HG03520 (cell line): Measurements from ENCODE around the gene ENOX1.

Experiments used
- ATAC-seq: cut with Tn5 transposase; IDR thresholded peaks from one replicate; pipeline ENCODE4 v1.9.1; 2021; ENCODE audit warnings: mild to moderate bottlenecking, moderate library complexity; ENCODE audit not compliant: unreplicated experiment

The ENOX1 gene

DNA sequence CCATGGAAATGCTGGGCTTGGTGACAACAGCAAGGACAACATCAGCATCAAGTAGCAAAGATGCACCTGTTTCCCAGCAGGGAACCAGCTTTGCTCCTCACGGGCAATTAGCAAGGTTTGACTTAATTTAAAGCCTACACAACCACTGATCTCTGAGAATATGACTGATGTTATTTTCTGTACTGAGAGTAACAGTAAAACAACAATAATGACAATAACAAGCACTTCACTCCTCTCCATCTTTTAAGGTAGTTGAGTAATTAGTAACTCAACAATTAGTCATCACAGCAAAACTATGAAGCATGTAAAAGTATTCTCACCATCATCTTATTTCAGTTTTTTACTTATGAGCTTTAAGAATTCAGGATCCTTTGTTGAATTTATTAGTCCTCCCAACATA lies 37.3 kb downstream of the ENOX1 start:
- ATAC-seq, result no peak

DNA sequence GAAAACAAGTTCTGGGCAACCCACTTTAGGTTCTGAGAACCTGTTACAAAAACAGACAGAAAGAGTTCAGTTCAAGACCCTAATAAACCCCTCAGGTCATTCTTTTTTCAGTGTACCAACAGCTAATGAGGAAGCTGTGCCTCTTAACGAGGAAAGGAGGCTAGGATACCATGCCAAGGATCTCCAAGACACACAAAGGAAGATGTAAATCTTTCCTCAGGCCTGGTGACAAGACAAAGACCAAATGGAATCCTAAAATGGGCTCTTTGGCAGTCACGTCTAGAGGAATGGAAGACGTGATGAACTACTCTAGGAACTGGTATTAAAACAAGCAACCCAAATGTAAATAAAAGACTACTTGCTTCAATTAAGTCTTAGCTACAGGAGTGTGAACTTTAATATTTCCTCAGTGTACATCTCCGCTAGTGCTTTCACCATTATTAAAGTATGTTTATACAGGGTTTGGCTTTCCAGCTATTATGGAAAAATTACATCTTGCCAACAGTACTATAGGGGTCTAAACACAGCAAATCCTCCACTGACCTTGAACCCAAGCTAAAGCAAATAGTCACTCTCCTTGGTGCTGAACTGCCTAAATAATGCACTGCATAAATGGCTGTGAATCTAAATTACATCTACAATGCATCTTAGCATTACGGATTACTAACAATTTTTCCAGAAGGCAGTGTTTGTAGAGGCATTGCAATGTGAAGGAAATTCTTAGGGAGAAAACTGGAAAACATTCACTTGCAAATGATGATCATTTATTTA lies 42.3 kb downstream of the ENOX1 start:
- ATAC-seq, result no peak

DNA sequence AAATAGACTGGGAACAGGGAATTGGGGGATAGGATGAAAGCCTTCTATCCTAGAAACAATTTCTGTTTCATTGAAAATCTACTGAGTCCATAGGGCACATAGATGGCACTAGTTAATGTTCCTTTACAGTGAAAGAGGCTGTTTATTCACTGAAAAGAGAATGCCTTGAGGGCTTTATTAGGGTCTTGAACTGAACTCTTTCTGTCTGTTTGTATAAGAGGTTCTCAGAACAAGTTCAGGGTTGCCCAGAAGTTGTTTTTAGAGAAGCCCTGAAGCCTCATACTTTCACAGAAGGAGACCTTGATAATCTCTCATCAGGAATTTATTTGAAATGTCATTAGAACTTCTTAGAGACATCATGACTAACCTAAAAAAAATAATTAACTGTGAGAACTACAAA lies 43.9 kb downstream of the ENOX1 start:
- no peak for ATAC-seq

DNA sequence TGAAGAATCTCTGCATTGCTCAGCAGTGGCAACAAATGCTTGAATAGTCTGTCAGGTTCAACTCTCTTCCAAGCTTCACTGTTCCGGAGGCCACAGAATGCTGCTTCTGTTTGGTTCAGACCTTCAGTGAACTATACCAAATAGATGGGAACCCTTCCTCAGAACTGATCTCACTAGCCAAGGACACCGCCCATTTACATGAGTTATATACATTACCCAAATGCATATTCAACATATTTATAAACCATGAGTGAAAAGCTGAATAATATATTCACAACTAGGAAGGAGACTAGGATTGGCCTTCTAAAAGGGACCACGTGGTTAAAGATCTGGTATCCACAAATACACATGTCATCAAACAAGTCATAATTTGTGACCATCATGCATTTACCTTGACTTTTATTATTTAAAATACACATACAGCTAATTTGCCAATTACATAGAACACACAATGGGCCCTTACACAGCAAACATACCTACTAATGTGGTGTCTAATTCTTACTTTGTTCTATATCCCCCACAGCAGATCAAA lies 49.3 kb downstream of the ENOX1 start:
- no peak for ATAC-seq

DNA sequence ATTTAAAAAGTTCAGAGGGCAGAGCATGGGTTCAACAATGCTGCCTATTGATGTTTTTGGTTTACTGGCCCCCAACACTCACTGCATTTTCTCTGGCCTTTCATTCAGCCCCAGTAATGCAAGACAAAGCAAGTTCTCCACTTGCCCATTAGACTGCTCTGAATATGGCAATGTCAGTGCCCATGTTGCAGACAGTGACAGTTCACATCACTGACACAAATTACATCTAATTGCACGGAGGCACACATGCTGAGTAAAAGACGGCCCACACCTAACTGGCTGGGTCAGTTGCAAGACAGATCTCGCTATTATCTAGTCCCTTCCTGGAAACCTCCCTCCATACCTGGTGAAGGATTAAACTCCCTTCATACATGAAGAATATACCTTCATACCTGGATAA lies 54.0 kb downstream of the ENOX1 start:
- no peak for ATAC-seq

DNA sequence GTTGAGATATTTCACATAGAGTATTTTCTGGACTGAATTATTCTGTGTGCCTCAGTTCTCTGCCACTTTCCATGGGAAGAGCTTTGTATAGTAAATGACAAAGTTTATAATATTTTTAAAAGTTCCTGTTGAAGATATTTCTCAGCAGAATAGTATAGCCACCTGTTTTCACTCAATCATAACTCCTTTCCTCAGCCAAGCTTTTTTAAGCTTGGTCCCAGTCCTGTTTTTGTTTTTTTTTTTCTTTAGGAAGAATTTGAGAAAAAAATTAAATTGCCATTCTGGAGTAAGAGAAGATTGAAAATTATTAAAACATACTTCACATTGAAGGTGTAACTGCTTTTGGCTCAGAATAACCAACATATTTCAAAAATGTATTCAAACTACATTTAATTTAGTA lies 55.5 kb downstream of the ENOX1 start:
- ATAC-seq, result no peak

DNA sequence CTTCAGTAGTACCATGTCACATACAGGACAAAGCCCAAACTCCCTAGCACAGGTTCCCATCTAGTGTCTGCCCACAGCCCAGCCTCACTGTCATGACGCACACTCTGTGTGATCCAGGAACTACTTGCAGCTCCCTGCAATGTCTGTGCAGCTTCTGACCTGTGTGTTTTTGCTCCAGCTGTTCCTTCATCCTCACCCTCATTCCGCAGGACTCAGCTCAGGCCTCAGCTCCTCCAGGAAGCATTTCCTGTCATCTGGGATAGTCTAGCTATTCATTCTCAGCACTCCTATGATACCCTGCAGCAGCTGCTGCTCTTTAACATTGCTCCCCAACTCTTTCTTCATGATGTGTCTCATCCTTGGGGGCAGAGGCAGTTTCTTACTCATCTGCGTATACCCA lies 56.1 kb downstream of the ENOX1 start:
- no peak for ATAC-seq

DNA sequence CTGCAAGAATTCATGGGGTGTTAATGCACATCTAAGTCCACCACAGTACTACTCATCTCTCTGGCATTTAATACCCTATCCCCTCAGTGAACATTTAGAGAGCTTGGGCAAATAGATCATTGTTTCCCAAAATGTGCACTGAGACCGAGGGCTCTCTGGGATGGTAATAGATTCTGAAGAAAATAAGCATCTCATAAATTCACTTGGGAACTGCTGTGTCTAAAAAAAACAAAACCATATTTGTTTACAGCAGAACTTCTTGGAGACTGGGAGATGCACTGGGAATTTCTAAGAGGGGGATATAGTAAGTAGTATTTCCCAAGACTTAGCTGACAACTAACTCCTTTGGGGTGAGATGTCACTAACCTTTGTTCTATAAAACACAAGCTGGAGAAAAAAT lies 58.4 kb downstream of the ENOX1 start:
- no peak for ATAC-seq

DNA sequence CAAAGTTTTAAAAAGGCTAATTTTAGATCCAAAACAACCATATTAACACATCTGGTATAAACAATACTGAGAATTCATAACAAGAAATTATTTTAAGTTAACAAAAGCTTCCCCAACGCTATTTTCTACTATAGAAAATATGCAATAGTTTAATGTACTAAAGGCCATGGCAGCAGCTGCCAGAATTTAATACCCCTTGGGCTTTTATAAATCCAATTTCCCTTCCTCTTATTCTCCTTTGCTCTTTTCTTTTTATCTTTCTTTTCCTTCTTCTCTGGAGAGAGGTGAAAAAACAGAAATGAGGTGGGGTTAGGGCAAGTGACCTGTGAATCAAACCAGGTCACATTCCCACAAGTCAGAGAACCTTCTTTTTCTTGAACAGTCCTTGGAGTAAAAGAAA lies 58.9 kb downstream of the ENOX1 start:
- no peak for ATAC-seq

DNA sequence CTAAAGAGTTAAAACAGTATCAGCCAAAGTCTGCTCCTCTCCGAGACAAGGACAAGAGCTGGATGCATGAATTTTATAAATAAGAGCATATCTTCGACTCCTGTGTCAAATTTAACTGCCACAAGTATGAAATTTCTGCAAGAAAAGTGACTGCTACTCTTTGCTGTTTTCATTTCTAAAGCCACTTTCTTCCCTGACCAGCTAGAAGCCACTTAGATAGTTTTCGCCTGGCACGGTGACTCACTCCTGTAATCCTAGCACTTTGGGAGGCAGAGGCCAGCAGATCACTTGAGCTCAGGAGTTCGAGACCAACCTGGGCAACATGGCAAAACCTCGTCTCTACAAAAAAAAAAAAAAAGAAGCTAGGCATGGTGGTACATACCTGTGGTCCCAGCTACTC lies 61.3 kb downstream of the ENOX1 start:
- no peak for ATAC-seq

DNA sequence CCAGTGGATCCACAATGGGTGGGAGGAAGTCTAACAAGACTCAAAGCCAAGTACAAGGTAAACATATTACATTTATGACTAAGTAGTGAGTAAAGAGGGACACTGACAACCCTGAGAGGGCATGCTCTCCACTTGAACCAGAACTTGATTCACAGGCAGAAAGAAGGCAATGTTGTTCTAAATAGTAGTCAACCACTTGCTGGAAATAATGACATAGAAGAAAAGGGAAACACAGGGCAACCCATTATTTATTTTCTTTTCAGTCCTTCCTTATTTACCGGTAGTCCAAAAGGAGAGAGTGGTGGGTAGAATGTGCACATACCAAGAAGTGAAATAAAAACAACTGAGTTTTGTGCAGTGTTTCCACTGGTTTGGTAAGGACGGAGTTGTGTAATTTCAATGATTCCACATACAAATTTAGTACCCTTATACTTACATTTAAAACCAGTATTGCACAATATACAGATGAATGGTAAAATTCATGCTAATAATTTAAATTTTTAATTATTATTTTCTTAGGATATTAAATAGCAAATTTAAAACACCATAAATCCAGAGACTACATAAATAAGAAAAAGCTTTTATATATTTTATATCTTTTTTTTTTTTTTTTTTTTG lies 65.9 kb downstream of the ENOX1 start:
- no peak for ATAC-seq

DNA sequence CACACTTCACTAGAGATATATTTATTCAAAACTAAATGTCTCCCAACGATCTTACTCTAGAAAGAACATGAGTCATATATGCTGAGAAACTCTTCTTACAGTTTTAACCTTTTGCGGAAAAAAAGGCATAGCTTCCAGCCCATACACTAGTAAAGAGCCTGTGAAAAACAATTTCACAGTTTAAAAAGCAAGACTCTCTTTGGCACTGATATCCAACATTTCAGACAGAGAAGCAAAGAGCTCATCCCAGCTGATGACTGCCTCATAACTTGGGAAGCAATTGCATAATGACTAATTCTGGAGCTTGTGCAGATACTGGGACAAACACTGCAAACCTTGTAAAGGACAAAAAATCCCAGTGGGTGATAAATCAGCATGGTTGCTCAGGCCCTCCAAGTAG lies 88.0 kb downstream of the ENOX1 start:
- ATAC-seq, result no peak

DNA sequence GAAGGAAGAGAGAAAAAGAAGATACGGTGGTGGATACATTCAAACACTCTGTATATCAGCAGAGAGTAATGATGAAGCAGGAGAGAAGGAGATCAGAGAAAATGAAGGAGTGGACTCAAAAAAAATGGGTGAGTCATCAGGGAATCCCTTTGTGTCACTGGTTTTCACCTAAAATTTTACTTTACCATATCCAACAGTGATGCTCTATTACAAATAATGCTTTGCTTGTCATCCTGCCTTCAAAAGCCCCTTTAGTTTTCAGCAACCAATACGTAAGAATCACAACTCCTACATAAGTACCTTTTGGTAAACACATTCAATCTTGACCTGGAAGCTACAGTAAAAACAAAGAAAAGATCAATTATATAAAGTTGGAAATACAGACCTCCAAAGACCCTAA lies 88.8 kb downstream of the ENOX1 start:
- no peak for ATAC-seq

DNA sequence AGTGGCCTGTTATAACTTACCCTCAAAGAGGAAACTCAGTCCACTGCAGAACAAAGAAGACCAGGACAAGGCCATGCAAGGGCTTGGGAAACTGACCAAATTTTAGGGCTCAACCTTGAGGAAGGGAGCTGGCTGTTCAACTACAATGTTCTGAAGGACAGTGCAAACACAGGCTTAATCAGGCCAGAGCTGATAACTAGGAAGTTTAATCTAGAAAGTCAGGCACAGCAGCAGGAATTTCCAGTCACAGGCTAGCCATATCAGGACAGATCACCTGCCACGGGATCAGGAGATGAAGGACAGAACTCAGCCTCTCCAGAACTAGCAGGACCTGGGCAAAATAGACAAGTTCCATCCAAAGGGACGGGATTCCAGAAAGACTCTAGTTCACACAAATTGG lies 89.4 kb downstream of the ENOX1 start:
- ATAC-seq, result no peak

DNA sequence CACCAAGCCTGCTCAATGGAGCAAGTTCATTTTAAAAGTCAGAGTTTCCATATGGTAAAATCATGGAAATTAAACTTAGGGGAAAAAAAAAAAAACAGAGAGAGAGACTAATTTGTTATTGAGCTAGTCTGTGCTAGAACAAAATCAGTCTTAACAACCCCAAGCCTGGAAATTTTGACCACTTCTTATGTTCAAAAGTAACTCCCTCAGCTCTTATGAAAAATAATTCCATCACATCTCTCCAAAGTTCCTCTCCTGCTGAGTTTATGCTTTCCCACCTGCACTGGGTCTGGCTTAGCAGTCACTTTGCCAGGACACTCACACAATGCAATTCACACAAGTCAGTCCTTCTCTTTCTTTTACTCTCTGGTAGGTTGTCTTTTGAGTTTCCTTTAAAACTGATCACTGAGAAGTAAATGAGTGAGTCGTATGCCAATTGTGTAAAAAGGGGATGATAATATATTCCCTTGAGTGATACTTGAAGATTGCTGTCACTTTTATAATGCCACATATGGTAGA lies 92.6 kb downstream of the ENOX1 start:
- ATAC-seq, result no peak

DNA sequence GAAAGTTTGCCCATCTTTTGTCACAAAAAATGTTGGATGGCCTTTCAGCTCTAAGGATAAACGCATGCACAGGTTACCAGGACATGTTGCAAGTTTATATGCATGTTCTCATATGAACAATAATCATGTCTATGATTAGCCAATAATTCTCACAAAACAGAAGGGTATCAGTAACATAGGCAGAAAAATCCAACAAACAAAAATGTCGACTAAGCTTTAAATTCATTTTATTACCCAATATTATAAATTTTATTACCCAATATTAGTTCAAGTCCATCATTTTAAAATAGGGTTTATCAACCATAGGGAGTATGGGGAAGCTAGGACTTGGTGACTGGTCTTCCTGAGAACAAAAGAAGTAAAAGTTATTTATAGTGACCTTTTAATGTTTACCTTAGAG lies 93.1 kb downstream of the ENOX1 start:
- no peak for ATAC-seq

DNA sequence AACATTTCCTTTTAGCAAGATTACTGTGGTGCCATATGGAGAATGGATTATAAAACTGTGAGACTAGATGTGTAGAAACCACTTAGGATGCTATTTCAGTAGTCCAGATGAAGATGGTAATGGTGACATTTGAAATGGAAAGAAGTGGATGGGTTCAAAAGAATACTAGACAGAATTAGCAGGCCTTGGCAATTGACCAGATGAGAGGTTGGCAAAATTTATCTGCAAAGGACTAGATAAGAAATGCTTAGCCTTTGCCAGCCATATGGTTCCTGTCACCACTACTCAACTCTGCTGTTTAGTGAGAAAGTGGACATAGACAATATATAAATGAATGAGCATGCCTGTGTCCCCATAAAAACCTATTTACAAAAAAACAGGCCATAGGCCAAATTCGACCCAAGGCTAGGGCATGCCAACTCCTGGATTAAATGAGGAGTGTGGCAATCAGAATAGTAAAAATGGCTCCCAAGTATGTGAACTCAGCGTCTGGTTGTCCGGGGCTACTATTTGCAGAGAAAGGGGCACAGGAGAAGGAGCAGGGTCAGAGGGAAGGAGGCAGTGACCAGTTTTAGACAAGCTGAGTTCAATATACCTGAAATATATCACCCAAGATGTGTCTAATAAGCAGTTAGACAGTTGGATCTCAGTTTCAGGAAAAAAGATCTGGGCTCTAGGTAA lies 98.4 kb downstream of the ENOX1 start:
- no peak for ATAC-seq

DNA sequence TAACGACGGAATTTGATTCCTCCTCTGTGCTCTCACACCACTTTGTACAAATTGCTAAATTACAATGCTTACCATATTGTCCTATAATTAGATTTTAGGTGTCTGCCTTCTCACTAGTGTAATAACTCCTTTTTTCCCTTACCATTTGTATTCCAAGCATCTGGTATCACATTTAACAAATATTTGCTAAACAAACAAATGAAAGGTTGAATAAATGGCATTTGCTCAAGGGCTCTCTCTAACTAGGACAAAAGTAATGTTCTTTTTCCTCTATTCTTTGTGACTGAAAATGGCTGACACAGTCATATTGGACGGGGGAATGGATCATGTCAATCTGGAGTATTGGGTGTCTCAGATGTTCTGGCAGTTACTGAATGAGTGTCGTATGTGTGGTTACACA lies 99.7 kb downstream of the ENOX1 start:
- no peak for ATAC-seq

DNA sequence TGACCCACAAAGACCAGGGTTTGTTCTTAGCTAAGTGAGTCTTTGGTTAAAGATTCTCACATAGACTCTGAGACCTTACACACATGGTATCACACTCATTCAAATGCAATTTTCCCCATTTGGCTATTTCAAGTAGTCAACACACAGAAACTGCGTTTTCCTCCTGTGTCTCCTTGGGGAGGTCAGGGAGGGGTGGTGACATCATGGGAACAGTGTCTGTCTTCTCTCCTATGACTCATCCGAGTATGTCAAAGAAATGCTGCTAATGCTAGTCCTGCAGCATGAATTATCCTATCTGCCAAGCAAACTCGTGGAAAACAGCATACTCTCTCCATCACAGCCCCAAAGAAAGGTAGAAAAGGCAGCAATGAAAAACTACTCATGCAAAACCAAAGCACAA lies 100.2 kb downstream of the ENOX1 start:
- ATAC-seq, result no peak

DNA sequence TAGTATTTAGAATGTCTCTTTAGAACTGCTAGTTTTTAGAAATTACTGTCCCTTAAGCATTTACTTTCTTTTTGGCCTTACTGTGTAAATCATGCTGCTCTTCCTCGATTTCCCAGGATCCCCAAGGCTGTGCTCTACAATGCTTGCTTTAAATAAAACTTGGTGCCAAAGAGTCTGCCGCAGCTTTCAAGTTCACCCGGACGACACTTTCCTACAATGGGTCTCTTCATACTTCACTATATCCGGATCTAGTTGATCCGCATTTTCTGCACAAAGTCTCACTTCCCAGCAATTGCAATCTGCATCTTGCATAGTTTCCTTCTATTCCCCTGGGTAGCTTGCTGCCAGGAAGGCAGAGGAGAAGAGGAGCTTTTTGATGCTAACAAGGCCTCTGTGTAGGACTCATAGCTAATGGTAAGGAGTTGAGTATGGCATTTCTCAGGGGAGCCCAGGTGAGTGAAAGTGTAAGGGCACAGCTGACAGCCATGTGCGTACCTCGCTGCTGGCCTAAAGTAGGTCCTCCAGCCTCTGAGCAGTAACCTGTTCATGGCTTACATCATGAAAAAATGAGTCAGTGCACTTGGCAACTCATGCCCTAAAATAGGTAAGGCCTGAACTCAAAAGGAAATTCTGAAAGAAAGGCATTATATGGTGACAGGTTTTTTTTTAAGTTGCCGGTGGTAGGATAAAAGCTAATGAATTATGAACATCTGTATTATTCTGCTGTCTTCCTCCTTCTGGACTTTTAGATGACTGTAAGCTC lies 101.6 kb downstream of the ENOX1 start:
- ATAC-seq, result no peak

DNA sequence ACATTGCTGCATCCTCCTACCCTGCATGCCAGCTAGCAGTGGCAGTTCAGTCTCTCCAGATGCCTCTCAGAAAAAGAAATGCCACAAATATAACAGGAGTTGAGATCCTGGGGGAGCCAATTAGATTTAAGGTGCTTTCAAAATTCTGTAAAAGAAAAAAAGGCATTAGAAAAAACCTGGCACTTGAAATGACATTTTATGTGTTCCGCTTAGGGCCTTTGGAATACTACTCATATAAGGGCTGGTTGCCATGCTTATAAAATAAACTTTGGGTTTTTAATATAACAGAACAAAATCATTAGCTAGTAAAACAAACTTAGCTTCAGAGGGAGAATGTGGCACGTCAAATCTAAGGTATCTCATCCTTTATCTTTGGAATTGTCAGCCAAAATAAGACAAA lies 104.1 kb downstream of the ENOX1 start:
- ATAC-seq, result no peak
